Measurements from ENCODE around the gene ATN1. TPM values are rescaled to one million over a fixed set of nuclear protein-coding genes. Genes with fewer than 3 reads are reported as not detected.
"Not testable (repeated sequence)": the region's sequence is repeated elsewhere in the genome, so short reads cannot be mapped to it uniquely, and the experiment has no call there.

The ATN1 gene
- total RNA-seq, 1 donor from 2014 or later: 140 TPM

DNA sequence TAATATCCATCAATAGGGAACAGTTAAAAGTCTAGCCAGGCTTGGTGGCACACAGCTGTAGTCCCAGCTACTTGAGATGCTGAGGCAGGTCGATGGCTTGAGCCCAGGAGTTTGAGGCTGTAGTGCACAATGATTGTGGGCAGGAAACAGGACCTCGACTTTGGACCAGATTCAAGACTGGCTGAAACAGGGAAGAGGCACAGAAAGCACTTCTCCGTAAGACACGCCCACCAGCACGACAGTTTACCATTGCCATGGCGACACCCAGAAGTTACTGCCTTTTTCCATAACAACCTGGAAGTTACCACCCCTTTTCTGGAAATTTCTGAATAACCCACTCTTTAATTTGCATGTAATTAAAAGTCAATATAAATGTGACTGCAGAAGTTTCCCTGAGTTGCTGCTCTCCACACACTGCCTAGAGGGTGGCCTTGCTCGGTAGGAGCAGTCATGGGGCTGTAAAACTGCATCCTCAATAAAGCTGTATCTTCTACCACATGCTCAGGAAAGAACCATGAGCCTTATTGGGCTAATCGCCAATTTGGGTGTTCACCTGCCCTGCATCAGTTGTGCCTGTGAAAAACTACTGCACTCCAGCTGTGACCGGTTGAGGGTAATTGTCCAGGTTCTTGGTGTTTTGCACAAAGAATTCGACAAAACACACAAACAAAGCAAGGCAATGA lies 27.8 kb upstream of the ATN1 start:
- DNase-seq (ENCODE audit: low spot score) (peak; percentile 78), ATAC-seq (no peak)
- intact Hi-C loops (cut with DNase I): no loop called here

DNA sequence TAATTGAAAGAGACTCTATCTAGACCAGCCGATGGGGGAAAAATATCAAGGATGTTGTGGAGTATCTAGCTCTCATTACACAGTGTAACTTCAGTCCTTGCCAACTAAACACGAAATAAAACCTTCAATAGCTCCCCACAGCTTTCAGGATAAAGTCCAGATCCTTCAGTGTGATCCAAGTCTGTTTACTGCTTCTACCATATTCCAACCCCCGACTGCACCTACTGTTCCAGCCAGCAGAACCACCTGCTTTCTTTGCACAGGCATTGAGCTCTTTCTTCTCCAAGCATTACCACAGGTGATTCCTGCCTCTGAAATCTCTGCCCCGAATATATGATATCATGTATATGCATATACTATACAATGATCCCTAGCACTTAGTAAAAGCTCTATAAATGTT lies 25.3 kb upstream of the ATN1 start:
- intact Hi-C loops (cut with DNase I): no loop called here
- DNase-seq (ENCODE audit: low spot score) (no peak), ATAC-seq (no peak)

DNA sequence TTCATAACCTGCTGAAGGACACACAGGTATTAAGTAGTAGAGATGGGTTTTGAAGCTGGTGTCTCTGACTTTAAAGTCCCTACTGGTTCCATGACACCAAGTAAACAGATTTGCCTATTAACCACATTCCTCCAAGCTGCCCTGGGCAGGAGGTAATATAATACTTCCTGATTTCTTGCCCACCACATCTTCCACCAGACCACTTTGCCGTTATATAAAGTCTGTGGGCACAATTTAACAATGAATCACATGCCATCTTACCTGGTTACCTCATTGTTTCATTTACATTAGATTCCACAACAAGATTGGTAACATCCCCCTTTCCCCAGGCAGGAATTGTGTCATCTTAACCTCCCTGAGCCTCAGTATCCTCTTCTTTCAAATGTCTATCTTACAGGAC lies 24.0 kb upstream of the ATN1 start:
- intact Hi-C loops (cut with DNase I): no loop called here

DNA sequence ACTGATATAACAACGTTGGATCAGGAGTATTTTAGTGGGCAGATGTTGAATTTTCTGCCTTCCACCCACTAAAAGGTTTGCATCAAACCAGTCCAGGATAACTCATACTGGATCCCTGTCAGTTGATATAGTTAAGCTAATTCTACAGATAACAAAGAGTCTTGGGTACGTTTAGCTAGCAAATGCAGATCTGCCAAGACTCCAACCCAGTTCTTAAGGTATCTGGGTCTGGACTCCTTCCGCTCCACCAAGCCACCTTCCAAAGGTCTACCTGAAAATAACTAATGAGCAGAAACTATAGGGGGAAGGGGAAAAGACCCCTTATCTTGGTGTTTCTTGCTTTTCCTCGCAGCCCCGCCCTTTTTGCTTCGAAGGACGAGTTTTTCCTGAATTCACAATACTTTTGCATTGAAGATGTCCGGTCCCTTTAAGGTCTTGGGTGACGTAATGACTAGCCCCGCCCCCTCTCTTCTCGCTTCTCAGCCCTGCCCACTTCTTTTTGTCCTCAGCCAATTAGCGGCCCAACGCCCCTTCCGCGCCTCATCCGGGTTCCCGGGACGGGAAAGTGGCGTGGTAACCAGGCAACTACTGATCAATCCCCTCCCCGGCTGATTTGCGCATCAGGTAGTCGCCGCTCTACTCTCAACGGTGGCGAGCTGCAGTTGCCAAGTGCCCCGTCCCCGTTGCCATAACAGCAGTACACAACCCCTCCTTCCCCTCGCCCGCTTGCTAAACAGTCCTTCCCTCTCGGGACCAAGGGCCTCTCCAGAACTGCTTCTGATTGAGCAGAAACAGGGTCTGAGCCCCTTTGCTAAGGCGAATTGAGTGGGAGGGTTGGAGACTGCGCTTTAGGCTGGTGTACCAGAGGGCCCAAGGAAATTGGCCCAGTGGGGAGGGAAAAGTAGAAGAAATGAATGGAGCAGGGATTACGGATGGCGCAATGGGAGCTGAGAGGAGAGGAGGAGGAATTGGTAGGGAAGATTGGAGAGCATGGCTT lies 23.2 kb upstream of the ATN1 start, which contains the start of gene LRRC23:
TSS of gene LRRC23 (plus strand) at position 543 of the 997 bp plus-strand sequence. CDS start 812 bp downstream, outside the sequence.
- peak; percentile 98 for ATAC-seq
- DNase-seq (ENCODE audit: low spot score): peak; percentile 99
- intact Hi-C loops (cut with DNase I): no loop called here

More for the DNA sequence above, 24.0 kb upstream of the ATN1 start:
- ATAC-seq (no peak), DNase-seq (ENCODE audit: low spot score) (no peak)

DNA sequence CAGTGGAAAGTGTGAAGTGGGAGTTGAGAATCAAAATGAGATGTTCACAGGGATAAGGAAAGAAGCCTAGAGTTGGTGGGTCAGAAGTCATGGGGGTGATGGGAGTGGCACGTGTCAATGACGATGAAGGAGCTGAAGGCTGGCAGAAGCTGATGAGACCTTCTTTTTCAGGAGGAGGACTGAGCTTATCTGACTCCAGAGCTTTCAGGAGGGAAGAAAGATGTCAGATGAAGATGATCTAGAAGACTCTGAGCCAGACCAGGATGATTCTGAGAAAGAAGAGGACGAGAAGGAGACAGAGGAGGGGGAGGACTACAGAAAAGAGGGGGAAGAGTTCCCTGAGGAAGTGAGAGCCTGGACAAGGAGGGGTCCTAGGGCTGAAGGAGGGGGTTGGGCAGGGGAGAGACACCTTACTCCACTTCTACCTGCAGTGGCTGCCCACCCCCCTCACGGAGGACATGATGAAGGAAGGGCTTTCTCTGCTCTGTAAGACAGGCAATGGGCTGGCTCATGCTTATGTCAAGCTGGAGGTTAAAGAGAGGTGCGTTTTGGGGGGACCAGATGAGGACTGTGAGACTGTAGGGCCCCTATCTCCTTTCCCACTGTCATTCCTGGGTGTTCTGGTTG lies 22.2 kb upstream of the ATN1 start:
- intact Hi-C loops (cut with DNase I): no loop called here
- no peak for DNase-seq (ENCODE audit: low spot score)
- no peak for ATAC-seq

DNA sequence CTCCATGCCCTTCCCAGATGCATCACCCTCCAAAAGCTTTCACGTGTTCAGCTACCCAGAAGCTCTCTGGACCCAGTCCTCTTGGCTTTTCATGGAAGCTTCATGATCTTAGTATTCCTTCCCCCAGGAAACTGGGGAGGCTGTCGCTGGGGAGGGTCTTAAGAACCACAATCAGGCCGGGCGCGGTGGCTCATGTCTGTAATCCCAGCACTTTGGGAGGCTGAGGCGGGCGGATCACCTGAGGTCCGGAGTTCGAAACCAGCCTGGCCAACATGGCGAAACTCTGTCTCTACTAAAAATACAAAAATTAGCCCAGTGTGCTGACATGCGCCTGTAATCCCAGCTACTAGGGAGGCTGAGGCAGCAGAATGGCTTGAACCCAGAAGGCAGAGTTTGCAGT lies 19.6 kb upstream of the ATN1 start:
- ATAC-seq; DNase-seq (ENCODE audit: low spot score); intact Hi-C loops (cut with DNase I): not testable (repeated sequence)

DNA sequence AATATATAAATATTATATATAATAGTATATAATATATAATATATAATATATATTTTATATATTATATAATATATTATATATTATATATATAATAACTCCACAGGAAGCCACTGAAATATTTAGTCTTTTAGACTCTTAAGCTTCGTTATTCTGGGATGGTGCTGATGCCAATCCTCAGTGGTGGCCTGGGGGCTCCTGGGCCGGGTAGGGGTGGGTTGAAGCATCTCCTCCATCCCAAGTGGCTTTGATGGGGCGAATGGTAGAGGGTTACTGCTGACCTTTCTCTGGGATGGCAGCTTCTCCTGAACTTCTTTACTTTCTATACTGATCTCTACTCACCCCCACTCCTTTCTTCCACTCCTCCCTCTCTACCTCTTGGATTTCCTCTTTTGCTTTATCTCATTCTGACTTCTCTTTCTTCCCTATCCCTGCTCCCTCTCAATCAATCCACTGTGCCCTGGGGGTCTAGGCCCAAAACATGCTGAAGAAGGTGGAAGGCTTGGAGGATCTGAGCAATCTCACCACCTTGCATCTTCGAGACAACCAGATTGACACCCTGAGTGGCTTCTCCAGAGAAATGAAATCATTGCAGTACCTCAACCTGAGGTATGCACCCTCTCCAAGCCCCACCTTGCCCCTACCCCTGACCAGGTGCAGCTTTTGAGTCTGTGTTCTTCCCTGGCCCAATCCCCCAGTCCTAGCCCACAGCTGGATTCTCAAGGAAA lies 18.2 kb upstream of the ATN1 start:
- DNase-seq (ENCODE audit: low spot score): no peak
- intact Hi-C loops (cut with DNase I): no loop called here

DNA sequence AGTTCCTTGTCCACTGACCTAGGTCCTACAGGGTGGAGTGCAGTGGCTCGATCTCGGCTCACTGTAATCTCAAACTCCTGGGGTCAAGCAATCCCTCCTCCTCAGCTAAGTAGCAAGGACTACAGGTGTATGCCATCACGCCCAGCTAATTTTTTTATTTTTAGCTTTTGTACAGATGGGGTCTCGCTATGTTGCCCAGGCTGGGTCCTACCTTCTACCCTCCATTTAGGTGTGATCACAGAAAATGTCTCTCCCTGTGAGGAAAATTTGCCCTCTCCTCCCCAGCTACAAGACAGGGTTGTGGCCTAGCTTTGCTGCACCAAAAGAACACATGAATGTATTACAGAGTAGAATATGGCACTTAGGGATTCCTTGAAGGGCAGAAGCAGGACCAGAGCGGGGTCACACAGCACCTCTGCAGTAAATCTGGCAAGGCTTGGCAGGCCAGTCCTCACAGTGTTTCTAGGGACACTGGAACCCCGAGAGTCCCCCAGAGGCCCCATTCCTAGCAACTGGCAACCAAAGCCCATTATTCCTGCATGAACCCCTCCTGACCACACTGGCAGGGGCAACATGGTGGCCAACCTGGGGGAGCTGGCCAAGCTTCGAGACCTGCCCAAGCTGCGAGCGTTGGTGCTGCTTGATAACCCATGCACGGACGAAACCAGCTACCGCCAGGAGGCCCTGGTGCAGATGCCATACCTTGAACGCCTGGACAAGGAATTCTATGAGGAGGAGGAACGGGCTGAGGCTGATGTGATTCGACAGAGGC lies 15.4 kb upstream of the ATN1 start:
- no peak for ATAC-seq

More for the DNA sequence above, 18.2 kb upstream of the ATN1 start:
- no peak for ATAC-seq

DNA sequence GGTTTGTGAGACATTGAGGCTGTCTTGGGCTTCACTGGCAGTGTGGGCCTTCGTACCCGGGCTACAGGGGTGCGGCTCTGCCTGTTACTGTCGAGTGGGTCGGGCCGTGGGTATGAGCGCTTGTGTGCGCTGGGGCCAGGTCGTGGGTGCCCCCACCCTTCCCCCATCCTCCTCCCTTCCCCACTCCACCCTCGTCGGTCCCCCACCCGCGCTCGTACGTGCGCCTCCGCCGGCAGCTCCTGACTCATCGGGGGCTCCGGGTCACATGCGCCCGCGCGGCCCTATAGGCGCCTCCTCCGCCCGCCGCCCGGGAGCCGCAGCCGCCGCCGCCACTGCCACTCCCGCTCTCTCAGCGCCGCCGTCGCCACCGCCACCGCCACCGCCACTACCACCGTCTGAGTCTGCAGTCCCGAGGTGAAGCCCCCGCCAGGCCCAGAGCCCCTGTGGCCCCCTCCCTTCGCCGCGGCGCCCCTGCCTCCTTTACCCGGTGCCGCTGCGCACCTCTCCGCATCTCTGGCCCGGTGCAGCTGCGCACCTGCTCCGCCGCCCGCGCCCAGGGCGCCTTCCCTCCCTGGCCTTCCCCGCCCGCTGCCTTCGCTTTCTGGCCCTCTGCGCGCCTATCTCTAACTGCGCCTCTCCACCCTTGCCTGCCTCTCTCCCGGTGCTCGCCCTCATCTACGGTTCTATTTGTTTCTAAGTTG lies 13.4 kb upstream of the ATN1 start, which contains the start of gene ENO2:
TSS of gene ENO2 (plus strand) at position 335 of the 701 bp plus-strand sequence. CDS start 1,253 bp downstream, outside the sequence.
- intact Hi-C loops (cut with DNase I): no loop called here
- DNase-seq (ENCODE audit: low spot score): peak; percentile 89
- peak; percentile 90 for ATAC-seq

More for the DNA sequence above, 15.4 kb upstream of the ATN1 start:
- no peak for DNase-seq (ENCODE audit: low spot score)
- intact Hi-C loops (cut with DNase I): no loop called here

DNA sequence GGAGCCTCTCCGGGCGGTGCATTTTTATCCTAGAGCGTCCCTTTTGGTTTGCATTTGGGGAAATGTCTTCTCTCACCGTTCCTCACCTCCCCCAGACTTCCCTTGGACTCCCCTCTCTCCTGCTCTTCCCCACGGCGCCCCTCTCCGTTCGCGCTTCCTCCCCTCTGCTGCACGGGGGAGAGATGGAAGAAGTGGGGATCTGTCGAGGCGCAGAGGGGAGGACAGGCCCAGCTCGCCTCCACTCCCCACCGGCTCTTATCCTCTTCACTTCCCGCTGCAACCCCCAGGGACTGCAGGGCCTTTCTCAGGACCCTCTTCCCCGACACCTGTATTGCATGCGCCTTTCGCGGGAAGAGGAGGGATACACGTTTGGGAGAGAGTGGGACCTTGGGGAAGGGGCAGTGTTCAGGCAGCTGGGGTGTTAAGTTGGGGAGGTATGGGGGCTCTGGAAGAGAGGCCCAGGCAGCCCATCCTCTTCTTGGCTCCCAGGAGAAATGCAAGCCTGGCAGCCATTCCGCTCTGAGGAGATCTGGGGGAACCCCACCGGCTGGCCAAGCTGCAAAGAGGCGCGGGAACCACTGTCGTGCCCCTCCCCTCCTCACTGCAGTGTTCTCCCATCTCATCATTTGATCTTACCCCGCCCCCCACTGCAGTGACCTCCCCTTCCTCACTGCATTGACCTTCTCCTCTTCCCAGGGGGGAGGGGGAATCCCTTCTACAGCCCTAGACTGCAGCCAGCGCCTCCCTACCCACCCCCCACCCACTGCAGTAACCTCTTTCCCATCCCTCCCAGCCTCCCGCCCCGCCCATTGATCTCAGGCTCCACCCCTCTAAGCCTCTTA lies 12.6 kb upstream of the ATN1 start:
- DNase-seq (ENCODE audit: low spot score) (no peak), ATAC-seq (peak; percentile 21)
- intact Hi-C loops (cut with DNase I): no loop called here

DNA sequence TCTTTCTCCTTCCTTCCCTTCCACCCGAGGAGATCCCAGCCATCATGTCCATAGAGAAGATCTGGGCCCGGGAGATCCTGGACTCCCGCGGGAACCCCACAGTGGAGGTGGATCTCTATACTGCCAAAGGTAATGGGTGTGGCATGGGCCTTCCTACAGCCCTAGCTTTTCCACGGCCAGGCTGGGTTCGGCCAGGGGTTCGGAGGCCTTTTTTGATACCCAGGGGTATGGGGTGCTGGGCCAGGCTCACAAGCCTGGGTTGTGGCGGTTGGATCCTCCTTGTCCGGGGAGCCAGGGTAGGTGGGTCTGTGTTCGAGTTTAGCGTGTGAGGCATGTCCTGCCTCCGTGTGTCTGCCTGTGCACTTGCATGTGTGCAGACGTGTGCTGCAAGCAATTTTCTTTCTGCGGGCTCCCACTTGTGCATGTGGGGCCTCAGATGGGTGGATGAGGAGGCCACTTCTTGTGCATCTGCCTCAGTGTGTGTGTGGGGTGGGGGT lies 11.9 kb upstream of the ATN1 start:
- no peak for DNase-seq (ENCODE audit: low spot score)
- ATAC-seq: no peak
- intact Hi-C loops (cut with DNase I): no loop called here

DNA sequence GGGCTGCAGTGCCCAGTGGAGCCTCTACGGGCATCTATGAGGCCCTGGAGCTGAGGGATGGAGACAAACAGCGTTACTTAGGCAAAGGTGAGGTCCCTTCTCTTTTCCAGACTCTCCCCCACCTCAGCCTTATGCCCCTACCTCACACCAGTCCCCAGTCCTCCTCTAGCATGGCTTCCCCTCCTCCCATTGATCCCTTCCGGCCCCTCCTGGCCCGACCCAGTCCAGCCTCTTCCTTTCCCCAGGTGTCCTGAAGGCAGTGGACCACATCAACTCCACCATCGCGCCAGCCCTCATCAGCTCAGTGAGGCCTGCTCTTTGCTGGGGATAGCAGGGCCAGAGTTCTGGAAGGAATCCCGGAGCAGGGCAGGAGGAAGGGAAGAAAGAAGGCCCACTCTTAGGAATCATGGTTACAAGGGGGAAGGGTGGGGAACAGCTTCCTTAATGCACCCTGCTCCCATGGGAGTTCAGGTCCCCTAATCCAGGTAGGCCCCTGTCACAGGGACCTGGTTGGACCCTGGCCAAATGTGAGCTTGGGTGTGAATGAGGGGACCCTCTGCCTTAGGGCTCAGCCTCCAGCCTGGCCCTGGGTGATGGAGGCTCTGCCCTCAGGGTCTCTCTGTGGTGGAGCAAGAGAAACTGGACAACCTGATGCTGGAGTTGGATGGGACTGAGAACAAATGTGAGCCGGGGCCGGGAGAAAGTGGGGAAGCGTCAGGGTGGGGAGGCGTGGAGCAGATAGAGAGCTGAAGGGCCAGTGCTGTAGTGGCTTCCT lies 11.1 kb upstream of the ATN1 start:
- intact Hi-C loops (cut with DNase I): no loop called here
- DNase-seq (ENCODE audit: low spot score): no peak
- no peak for ATAC-seq

DNA sequence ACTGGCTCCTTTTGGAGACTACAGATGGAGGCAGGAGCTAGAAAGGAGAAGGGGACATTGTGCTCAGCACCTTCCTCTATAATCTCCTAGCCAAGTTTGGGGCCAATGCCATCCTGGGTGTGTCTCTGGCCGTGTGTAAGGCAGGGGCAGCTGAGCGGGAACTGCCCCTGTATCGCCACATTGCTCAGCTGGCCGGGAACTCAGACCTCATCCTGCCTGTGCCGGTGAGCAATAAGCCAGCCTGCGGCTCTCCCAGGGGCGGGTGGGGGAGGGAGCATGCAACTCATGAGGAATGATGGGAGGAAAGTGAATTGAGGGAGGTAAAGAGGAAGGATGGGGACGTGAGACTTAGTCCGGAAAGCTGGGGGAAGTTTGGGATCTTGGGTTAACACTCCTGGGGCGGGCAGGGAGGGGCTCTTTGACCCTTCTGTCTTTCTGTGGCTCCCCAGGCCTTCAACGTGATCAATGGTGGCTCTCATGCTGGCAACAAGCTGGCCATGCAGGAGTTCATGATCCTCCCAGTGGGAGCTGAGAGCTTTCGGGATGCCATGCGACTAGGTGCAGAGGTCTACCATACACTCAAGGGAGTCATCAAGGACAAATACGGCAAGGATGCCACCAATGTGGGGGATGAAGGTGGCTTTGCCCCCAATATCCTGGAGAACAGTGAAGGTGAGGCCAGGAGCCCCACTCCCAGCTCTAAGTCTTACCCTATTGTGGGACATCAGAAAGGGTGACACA lies 10.1 kb upstream of the ATN1 start:
- DNase-seq (ENCODE audit: low spot score): no peak
- intact Hi-C loops (cut with DNase I): no loop called here

DNA sequence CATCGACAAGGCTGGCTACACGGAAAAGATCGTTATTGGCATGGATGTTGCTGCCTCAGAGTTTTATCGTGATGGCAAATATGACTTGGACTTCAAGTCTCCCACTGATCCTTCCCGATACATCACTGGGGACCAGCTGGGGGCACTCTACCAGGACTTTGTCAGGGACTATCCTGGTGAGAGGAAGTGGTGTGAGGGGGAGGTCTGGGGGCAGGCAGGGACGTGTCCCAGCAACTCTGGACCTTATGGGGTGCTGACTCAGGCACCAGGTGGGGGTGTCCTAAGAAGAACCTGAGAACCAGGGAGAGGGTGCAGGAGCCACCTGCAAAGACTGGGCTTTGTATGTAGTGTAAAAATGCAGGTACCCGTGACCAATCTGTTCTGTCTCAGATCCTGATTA lies 8.2 kb upstream of the ATN1 start:
- intact Hi-C loops (cut with DNase I): no loop called here
- ATAC-seq: no peak
- no peak for DNase-seq (ENCODE audit: low spot score)

More for the DNA sequence above, 10.1 kb upstream of the ATN1 start:
- no peak for ATAC-seq

DNA sequence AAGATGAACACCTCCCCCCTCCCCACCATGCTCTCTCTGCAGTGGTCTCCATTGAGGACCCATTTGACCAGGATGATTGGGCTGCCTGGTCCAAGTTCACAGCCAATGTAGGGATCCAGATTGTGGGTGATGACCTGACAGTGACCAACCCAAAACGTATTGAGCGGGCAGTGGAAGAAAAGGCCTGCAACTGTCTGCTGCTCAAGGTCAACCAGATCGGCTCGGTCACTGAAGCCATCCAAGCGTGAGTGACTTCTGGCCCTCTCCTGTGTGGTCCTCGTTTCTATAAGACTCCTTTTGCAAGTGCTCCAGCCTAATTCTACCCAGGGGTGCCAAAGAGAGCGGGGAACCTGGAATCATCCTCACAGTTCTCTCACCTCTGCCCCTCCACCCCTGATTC lies 6.2 kb upstream of the ATN1 start:
- DNase-seq (ENCODE audit: low spot score): no peak

More for the DNA sequence above, 6.2 kb upstream of the ATN1 start:
- ATAC-seq: no peak
- intact Hi-C loops (cut with DNase I): no loop called here
